H4 (cell line): ENCODE measurements around the gene TCIRG1. TPM values are rescaled to one million over a fixed set of nuclear protein-coding genes. Genes with fewer than 3 reads are reported as not detected.
"Not testable (repeated sequence)": the region's sequence is repeated elsewhere in the genome, so short reads cannot be mapped to it uniquely, and the experiment has no call there.

Source experiments
- DNase-seq: peaks from one replicate; pipeline ENCODE4 v3.0.0-alpha.2; 2015; ENCODE audit warnings: low spot score
- total RNA-seq: library from RNA; depleted of rRNA; stranded (reverse); fragments of >200 nt; shearing (Covaris generic); gene quantifications from 2 replicates; pipeline ENCODE4 v1.2.3, GENCODE V29; 2014; rRNA removed

The TCIRG1 gene
- total RNA-seq, 1 experiment from 2014 or later, result 12.5 TPM

- no peak for DNase-seq
Observed at GRCh38 chr11:68082481-68082880, 43.7 kb downstream of the TCIRG1 start.

- DNase-seq, result no peak
Observed at GRCh38 chr11:68083517-68083916, 44.7 kb downstream of the TCIRG1 start.

GRCh38 chr11:68089679-68090078 lies 50.9 kb downstream of the TCIRG1 start:
- no peak for DNase-seq

- DNase-seq, result no peak
Observed at GRCh38 chr11:68090287-68090686, 51.5 kb downstream of the TCIRG1 start.

- DNase-seq, result no peak
Observed at GRCh38 chr11:68090706-68091105, 51.9 kb downstream of the TCIRG1 start.

- DNase-seq, result no peak
Observed at GRCh38 chr11:68092411-68092810, 53.6 kb downstream of the TCIRG1 start.

GRCh38 chr11:68092946-68093345 lies 54.1 kb downstream of the TCIRG1 start:
- not testable (repeated sequence) for DNase-seq

GRCh38 chr11:68093565-68093964 lies 54.7 kb downstream of the TCIRG1 start:
- no peak for DNase-seq

GRCh38 chr11:68096962-68097361 lies 58.1 kb downstream of the TCIRG1 start:
- no peak for DNase-seq

- DNase-seq, result no peak
Observed at GRCh38 chr11:68099057-68099456, 60.2 kb downstream of the TCIRG1 start.

- DNase-seq, result no peak
Observed at GRCh38 chr11:68099474-68100405, 60.9 kb downstream of the TCIRG1 start.

Other genes with a start within 250 kb of the TCIRG1 start
- gene UNC93B1, start 34.9 kb upstream of the TCIRG1 start, total RNA-seq, result 28.0 and 28.7 TPM in 2 replicates
- gene ALDH3B1, start 28.7 kb upstream of the TCIRG1 start, total RNA-seq, result 17.0 and 19.9 TPM in 2 replicates
- gene NDUFS8, start 8.3 kb upstream of the TCIRG1 start, total RNA-seq, result 138 and 167 TPM in 2 replicates
- 9.4 and 9.8 TPM in 2 replicates for gene CHKA, start 82.4 kb downstream of the TCIRG1 start, total RNA-seq
- gene KMT5B, start 174.3 kb downstream of the TCIRG1 start, total RNA-seq, result 9.0 and 12.4 TPM in 2 replicates
- 61.7 and 62.5 TPM in 2 replicates for gene C11orf24, start 232.9 kb downstream of the TCIRG1 start, total RNA-seq